Skin of body (tissue), 2 donors: ENCODE data around the gene PPP1R9A. TPM values are rescaled to one million over a fixed set of nuclear protein-coding genes. Genes with fewer than 3 reads are reported as not detected.

Experiments
- DNase-seq: peaks from one replicate; lab custom pipeline; 2025; lab: John Stamatoyannopoulos, UW
- total RNA-seq: library from RNA; depleted of rRNA; stranded (reverse); fragments of >200 nt; gene quantifications from one replicate; pipeline ENCODE4 v1.2.3, GENCODE V29; 2014

PPP1R9A gene
- total RNA-seq, 1 donor from 2014 or later: 15.0 TPM

DNA sequence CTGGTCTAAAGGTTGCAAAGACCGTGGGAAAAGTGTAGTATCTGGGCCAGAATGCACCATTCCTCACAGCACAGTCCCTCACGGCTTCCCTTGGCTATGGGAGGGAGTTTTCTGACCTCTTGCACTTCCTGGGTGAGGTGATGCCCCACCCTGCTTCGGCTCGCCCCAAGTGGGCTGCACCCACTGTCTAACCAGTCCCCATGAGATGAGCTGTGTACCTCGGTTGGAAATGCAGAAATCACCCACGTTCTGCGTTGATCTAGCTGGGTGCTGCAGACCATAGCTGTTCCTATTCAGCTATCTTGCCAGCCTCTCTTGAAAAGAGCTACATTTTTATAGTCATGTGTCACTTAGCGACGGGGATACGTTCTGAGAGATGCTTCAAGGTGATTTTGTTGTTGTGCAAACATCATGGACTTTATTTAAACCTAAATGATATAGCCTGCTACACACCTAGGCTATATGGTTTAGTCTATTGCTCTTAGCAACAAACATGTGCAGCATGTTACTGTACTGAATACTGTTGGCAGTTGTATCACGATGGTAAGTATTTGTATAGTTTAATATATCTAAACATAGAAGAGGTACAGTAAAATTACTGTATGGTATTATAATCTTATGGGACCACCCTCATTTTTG is 120.0 kb downstream of the PPP1R9A start:
- no peak for DNase-seq

DNA sequence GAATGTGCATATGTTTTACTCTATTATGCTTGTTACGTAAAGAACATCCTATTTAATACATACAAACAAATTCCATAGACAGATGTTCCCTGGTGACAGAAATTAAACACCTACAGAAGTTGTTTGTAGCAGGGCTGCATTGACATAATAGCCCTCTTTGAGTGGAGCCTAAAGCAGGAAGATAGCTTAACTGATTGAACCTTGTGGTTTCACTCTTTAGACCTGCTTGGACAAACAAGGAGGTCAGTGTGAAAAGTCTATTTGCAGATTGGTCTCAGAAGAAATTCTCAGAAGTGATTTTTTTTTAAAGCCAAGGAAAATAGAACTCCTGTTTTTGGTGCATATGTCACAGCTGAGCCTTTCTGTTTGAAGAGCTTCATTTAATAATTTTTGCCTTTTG is 121.3 kb downstream of the PPP1R9A start:
- DNase-seq: no peak

GRCh38 chr7:95035295-95035694 is 127.9 kb downstream of the PPP1R9A start:
- peak; percentile 34 for DNase-seq

DNA sequence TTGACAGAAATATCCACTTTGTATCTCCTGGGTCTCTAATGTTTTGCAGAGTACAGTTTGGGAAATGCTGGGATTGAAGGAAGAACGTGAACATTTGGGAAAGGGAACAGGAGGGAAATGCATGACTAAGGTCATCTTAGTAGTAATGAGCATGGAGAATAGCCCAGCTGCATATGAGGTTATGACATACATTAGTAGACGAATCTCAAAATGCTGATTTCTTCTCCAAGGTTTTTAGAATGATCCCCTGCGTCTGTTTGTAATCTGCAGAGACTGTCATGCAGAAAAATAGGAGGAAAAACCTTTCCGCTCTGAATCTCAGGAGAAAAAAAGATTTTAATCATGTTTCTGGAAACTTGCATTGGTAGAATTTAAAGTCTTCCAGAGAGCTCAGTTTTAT is 133.6 kb downstream of the PPP1R9A start:
- peak; percentile 66 for DNase-seq

DNA sequence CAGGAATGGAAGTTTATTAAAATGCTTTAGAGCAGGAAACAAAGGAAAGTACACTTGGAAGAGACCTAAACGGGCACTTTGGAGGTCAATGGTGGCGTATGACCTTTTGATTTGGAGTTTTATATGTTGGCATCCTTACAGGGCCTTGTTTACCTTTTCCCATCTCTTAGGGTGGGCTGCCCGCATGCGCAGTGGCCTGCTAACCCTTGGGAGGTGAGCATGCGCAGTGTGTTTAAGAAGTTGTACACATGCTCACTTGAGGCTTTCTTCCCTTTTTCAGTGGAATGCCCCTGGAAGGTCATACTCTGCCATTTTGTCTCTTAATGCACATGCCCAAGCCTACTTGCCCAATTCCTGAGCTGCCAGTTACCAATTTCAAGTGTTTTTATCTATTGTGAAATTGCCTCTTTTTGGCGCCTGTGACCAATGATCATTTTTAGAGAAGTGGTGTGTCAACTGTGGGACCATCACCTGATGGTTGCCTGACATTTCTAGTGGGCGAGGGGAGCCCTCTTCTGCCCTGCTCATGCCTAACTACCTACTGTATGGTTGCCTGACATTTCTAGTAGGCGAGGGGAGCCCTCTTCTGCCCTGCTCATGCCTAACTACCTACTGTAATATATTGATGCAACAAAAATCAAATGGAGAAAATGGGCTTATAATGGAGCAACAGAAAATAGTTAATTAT is 138.0 kb downstream of the PPP1R9A start:
- no peak for DNase-seq

DNA sequence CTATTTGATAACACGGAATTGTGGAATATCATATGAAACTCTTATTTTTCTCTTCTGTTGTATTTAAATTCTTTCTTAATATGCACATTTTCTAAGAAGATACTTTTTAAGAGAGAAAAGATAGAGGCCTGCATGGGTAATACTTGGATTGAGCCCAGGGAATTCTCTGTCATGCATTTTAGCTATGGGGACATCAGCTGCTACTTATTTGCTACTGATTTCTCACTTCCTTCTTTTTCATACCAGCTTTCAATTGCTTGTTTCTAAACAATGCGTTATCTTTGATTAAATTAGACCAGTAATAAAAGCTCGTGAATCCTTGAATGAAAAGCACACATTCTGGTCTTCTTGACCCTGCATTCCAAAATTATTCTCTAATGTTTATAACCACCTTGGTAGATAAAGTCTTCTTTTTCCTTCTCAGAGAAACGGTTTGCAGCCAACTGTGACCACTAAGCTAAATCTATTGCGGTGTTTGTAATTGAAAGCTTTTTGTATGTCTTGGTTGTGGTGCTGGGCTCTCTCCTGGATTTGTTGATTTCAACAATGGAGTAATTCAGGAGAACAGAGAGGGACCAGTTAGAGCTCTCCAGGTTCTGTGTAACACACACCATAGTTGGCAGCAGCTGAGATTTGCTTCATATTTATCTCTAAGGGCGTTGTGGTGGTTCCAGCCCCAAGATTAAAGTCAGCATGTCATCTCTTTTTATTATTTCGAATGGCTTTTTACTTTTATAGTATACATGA is 139.3 kb downstream of the PPP1R9A start:
- peak; percentile 42 for DNase-seq

DNA sequence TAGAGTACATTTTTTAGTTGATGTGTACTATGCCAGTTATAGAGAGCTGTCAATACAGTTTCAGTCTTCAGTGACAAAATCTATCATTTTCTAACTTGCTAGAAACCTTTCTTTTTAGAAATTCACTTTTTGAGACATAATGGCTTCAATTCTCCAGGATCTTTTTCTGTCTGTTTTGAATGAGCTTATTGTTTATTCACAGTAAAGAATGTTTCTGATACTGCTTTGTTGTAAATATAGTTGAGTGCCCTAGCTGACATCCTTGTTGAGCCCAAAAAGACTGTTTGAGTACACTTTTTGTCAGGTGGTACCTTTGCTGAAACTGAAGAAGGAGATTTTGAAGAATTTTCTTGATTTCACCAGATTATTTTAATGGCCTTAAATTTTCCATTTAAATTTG is 139.9 kb downstream of the PPP1R9A start:
- DNase-seq: no peak

DNA sequence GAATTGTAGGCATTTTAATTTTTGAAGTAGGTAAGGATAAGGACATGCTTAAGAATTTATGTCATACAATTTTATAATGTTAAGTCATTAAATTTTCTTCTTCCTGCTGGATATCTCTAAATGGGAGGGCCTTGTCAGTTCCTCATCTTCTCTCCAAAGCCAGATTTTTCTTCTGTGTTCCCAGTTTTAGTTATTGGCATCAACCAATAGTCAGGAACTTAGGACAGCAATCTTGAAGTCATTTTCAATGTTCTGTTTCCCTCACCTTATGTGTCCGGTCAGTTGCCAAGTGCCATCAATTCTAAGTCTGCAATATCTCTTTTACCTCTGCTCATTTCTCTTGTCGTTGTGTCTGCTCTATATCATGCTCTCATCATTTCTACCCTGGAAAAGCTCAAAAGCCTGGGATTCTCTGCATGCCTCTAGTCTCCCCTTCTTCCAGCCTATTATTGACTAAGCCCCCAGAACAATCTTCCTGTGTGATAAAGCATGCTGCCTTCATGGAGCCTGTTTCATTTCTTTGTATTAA is 145.2 kb downstream of the PPP1R9A start:
- no peak for DNase-seq

DNA sequence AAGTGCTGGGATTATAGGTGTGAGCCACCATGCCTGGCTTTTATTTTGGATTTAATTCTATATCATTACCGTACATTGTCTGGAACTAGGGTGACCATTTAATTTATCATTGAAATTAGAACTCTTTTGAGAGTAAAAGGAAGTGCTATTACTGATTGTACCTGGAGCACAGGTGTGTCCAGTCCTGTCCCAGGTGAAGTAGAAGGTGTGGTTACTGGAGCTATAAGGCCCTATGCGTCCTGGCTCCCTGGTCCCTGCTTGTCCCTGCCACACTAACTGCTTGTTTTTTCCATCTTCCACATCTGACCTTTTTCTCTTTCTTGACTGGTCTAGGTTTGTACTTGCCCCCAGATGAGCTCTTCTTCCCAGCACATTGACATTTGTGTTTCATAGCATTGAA is 147.0 kb downstream of the PPP1R9A start:
- DNase-seq: no peak

GRCh38 chr7:95055295-95055694 is 147.9 kb downstream of the PPP1R9A start:
- no peak for DNase-seq

GRCh38 chr7:95056107-95056739 is 148.8 kb downstream of the PPP1R9A start:
- peak; percentile 92 for DNase-seq

DNA sequence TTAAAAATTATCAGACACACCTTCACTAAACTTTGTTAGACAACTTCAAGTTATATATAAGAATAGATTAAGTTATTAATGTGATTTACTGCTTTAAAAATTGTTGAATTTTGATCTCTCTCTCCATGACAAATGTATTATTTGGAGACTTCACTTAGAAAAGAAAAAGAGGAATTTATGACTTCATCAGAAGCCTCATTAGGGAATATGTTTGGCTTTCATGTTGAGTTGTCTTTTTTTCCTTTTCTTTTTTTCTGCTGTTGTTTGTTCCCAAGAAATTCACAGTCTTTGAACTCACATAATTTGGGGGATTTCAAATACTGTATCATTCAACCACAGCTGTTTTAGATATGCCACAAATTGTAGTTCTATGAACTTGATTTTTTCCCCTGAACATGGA is 149.5 kb downstream of the PPP1R9A start:
- peak; percentile 83 for DNase-seq

GRCh38 chr7:95059842-95060313 is 152.5 kb downstream of the PPP1R9A start:
- DNase-seq: no peak

DNA sequence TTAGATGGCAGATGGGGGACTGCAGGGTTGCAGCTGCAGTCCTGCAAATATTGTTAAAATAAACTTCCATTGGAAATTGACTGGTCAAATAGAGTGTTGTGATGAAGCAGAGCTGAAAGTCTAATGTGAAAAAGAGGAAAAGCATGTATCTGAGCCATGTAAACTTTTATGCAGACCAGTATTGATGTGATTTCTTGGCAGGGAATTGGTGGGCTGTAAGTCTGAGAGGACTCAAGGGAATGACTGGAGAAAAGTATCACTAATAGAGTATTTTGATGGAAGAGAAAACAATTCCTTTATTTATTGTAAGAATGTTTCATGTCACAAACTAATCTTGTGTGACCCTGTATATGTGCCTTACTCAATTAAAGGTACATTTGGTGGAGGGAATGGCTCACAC is 155.5 kb downstream of the PPP1R9A start:
- DNase-seq: peak; percentile 6

DNA sequence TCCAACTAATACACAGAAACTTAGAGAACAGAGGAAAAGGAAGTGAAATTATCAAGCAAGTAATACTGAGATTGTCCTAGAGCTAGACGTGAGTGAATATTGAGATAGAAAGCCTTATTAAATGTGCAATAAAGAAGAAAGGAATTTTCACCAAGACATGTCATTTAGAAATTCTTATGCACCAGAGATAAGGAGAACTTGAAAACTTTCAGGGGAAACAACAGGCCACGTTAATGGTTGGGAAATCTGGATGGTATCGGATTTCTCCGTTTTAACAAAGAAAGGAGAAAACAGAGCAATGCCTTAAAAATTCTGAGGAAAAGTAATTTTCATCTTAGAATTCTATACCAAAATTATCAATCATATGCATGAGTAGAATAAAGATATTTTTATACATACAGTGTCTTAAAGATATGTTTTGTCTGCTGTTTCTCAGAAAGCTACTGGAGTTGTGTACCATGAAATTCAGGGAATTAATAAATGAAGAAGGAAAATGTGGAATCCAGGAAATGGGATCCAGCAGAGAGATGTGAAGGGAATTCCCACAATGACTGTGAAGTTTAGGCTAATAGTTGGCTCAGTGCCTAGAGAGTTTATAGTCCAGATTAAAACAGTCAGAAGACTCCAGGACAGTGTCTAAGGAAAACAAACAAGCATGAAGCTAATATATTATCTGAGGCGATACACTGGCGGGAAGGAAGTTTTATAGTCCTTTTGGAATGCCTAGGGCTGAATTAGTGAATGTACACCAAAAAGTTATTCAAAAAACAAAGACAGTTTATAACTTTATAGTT is 159.5 kb downstream of the PPP1R9A start:
- DNase-seq: peak; percentile 49

DNA sequence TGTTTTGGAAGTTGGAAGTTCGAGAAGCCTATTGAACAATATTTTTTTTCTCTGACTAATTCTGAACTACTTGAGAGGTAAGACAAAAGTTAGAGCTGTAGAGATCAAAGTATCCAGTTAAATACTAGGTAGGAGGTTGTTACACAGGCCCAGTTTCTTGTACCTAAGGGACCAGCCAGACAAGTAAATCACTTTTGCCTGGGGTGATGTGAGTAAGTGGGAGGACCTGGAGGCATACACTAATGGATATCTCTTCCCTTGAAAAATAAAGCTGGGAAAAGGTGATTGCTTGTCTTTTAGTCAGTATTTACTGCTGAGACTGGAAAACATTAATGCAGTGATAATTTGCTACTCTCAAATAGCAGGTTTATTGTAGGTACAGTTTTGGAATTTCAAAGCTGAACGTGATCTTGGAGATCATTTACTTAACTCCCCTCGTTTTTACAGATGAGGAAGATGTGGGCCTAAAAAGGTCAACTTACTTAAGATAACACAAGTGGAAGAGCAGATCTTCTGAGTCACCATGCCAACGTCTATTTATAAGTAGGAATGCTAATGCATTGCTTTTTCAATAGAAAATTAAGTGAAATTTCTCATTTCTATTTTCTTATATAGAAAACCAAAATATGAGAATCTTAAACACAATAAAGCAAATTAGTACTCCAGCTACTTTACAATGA is 181.3 kb downstream of the PPP1R9A start:
- no peak for DNase-seq

- DNase-seq: no peak
These were observed 182.3 kb downstream of the PPP1R9A start for GRCh38 chr7:95089414-95090315.

GRCh38 chr7:95092324-95092723 is 184.9 kb downstream of the PPP1R9A start:
- no peak for DNase-seq

DNA sequence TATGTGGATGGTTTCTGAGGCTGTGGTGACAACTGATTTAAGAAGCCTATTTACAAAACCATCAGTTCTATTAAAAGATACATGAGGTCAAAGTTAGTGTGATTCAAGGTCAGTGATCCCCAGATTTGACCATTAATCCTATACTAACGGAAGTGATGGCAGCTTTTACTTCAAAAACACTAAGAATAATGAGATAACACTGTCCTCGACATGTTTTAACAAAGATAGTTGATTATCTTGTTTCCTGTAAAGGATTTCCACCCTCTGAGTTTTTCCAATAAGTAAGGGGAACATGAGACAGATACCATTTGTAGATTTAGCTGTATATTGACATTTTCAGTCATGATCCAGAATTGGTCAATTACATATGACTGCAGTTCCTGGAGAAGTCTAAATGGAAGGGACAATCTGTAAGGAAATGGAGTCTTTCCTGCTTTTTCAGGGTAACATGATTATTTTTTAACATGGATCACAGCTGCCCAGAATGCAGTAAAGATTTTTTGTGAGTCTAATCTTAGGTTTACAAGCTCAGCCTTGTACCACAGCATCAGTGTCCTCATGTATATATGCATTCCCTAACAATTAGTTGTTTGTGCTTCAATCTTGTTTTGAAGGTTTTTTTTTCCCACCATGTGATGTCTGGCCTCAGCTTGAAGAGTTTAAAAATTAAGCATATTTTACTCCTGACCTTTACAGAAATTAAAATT is 188.0 kb downstream of the PPP1R9A start:
- DNase-seq: peak; percentile 1
